C4-2B (cell line): ENCODE results near the gene CASZ1.

ENCODE experiments used
- CTCF ChIP-seq: fragments of 450-650 bp; conservative IDR thresholded peaks from 2 replicates; pipeline ENCODE4 v1.5.1; 2017; ENCODE audit warnings: mild to moderate bottlenecking
- ZFX ChIP-seq: fragments of 450-650 bp; IDR thresholded peaks from 2 replicates; pipeline ENCODE4 v1.6.1; 2017

DNA sequence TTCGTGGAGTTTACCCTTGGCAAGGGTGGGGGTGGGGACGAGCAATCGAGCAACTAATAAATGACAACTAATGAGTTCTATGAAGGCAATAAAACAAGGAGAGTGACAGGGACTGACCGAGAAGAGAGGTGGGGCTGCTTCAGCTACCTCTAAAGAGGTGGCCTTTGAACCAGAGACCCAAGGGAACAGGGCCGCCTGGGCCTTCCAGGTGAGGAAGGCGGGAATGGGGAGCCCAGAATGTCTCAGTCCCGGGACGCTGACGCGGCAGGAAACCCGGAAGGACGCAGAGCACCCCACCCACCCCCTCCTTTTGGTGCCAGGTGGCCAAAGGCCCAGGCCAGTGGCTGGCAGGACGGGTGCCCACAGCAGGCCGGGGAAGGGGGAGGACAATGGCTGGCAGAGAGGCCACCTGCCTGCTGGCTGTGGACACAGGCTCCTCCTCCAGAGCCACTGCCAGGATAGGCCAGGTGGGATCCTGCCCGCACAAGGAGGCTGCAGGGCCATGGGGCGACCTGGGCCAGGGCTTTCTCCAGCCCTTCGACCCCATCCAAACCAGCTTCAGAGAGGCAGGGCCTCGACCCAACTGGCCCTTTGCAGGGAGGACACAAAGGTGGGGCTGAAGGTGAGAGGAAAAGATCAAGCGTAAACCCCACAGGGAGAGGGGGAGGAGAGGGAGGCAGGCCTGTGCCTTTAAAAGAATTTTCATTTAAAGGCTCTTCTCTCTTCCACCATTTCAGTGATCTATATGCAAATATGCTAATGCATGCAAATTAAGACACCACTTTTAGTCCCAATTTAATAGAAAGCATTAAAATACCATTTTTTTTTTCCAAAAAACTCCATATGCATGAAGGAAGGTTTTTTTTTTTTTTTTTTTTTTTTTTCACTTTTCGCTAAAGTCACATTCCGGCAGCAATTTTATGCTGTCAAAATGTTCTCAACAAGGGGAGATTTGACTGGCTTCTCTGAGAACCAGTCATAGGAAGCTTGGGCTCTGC, 58.1 kb downstream of the CASZ1 start:
- TF ChIP-seq CTCF (no peak), ZFX (no peak)
